IPS-15b (cell line): ENCODE measurements around the gene DNAAF9.

Experiments
- H3K27me3 ChIP-seq: one replicate; pipeline ENCODE4 v1.6.1; 2013; ENCODE audit warnings: low read length; ENCODE audit not compliant: control insufficient read depth, insufficient read depth
- H3K36me3 ChIP-seq: one replicate; pipeline ENCODE4 v1.6.1; 2013; ENCODE audit warnings: low read length; ENCODE audit not compliant: control insufficient read depth, insufficient read depth
- H3K4me1 ChIP-seq: one replicate; pipeline ENCODE4 v1.6.1; 2013; ENCODE audit warnings: mild to moderate bottlenecking, low read length; ENCODE audit not compliant: control insufficient read depth, insufficient read depth
- H3K4me3 ChIP-seq: one replicate; pipeline ENCODE4 v1.5.1; 2013; ENCODE audit warnings: low read depth, low read length
- H3K9ac ChIP-seq: one replicate; pipeline ENCODE4 v1.6.1; 2013; ENCODE audit warnings: low read depth, mild to moderate bottlenecking, low read length
- H3K9me3 ChIP-seq: one replicate; pipeline ENCODE4 v1.6.1; 2013; ENCODE audit warnings: mild to moderate bottlenecking, low read length; ENCODE audit not compliant: control insufficient read depth, insufficient read depth

Gene DNAAF9

GRCh38 chr20:3358676-3359340, 48.7 kb downstream of the DNAAF9 start:
- H3K36me3 ChIP-seq = no peaks in the 10 kb centered on the region
- H3K4me1 ChIP-seq = no peaks in the 10 kb centered on the region
- no peak overlapping the region for H3K9ac ChIP-seq
- H3K9me3 ChIP-seq = no peaks in the 10 kb centered on the region
- no peaks in the 10 kb centered on the region for H3K27me3 ChIP-seq
- no peak overlapping the region for H3K4me3 ChIP-seq
